HG02885 (cell line): ENCODE measurements around the gene DESI1.
"Not testable (repeated sequence)": the region's sequence is repeated elsewhere in the genome, so short reads cannot be mapped to it uniquely, and the experiment has no call there.

ENCODE experiments used
- ATAC-seq: cut with Tn5 transposase; IDR thresholded peaks from one replicate; pipeline ENCODE4 v1.9.1; 2021; ENCODE audit warnings: mild to moderate bottlenecking; ENCODE audit not compliant: unreplicated experiment, poor library complexity

The DESI1 gene

GRCh38 chr22:41637623-41638022, 16.8 kb upstream of the DESI1 start:
- ATAC-seq = not testable (repeated sequence)

GRCh38 chr22:41636467-41636866, 15.6 kb upstream of the DESI1 start:
- ATAC-seq = no peak

- ATAC-seq = not testable (repeated sequence)
These were observed 13.8 kb upstream of the DESI1 start for GRCh38 chr22:41634610-41635009.

GRCh38 chr22:41631615-41632014, 10.8 kb upstream of the DESI1 start:
- not testable (repeated sequence) for ATAC-seq

DNA sequence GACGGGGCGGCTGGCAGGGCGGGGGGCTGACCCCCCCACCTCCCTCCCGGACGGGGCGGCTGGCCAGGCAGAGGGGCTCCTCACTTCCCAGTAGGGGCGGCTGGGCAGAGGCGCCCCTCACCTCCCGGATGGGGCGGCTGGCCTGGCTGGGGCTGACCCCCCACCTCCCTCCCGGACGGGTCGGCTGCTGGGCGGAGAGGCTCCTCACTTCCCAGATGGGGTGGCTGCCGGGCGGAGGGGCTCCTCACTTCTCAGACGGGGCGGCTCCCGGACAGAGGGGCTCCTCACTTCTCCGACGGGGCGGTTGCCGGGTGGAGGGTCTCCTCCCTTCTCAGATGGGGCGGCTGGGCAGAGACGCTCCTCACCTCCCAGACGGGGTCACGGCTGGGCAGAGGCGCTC, 10.3 kb upstream of the DESI1 start:
- not testable (repeated sequence) for ATAC-seq

DNA sequence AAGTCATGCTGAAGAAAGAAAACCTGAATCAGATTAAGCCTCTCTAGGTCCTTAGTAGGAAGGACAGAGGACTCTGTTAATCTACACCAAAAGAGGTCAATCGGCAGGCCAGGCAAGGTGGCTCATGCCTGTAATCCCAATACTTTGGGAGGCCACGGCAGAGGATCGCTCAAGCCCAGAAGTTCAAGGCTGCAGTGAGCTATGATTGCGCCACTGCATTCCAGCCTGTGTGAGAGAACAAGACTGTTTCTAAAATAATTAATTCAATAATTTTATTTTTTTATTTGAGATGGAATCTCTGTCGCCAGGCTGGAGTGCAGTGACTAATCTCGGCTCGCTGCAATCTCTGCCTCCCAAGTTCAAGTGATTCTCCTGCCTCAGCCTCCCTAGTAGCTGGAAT, 4.7 kb upstream of the DESI1 start:
- no peak for ATAC-seq

- no peak for ATAC-seq
These were observed 1.0 kb upstream of the DESI1 start for GRCh38 chr22:41621911-41622179.

- peak; percentile 88 for ATAC-seq
These were observed 462 bp upstream of the DESI1 start, which contains the start of gene XRCC6 for GRCh38 chr22:41621099-41621910. XRCC6 (plus strand) TSS chr22:41621295; CDS start chr22:41622005, 710 bp downstream.

GRCh38 chr22:41619979-41620588, 759 bp downstream of the DESI1 start:
- ATAC-seq = no peak

GRCh38 chr22:41613456-41613855, 7.4 kb downstream of the DESI1 start:
- no peak for ATAC-seq

DNA sequence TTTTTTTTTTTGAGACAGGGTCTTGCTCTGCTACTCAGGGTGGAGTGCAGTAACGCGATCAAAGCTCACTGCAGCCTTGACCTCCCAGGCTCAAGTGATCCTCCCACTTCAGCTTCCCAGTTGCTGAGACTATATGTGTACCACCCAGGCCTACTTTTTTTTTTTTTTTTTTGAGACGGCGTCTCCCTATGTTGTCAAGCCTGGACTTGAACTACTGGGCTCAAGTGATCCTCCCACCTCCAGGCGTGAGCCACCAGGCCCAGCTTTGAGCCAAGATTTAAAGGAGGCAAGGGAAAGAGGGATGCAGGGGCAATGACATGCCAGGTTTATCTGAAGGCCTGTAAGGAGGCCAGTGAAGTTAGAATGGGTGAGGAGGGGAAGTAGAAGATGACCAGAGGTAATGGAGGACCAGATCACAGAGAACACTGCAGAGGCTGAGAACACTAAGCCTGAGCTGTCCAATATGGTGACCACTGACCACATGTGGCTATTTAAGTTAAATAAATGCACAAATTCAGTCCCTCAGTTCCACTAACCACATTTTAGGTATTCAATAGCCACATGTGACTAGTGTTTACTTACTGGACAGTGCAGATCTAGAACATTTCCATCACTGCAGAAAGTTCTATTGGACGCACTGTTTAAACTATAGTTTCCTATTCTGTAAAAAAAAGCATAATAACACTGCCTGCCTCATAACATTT, 8.1 kb downstream of the DESI1 start:
- ATAC-seq = no peak

DNA sequence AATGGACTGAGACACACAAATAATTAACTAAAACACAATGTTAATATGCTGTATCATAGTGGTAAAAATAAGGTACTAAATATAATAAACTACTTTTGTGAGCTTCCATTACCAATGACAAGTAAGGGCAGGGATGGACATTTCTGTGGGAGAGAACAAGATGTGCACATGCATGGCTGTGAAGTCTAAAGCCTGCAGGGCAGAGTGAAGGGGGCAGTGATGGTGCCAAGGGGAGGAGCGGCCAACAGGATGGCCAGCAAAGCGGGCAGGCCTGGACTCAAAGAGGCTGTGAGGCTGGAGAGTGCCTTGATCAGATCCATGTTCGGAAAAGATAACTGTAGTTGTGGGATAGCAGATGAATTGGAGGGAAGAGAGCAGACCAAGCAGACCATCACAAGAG, 12.5 kb downstream of the DESI1 start:
- no peak for ATAC-seq

DNA sequence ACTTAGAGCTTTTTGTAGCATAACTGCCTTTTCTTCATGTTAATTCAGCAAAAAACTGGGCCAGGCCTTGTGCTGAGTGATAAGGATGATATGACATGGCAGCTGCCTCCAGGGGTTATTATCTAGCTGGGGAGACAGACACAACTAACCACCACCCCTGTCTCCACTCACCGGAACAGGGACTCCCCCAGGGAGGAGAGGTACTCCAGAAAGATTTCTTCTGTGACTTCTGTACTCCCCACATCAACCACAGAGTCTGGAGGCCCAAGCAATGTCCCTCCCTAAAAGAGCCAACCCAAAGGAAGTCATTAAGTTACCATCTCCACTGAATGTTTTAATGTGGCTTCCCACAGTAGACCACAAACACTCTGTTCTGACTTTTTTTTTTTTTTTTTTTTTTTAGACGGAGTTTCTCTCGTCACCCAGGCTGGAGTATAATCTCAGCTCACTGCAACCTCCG, 16.9 kb downstream of the DESI1 start:
- ATAC-seq = peak; percentile 62

DNA sequence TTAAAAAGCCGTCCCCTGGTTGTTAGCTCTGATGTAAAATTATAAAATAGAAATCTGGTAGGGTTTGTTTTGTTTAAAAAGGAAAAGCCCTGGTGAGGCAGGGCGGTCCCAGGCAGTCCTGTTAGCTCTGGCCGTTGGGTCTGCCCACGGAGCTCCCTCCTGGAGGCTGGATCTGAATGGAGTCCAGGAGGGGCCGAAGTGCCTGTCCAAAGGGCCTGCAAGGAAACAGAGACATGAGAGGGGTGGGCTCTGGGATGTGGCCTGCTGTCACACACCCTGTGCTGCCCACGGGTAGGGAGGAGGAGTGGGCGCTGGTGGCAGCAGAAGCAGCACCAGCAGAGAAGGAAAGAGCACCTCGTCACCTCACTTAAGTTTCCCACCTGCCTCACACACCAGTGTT, 19.9 kb downstream of the DESI1 start:
- no peak for ATAC-seq

DNA sequence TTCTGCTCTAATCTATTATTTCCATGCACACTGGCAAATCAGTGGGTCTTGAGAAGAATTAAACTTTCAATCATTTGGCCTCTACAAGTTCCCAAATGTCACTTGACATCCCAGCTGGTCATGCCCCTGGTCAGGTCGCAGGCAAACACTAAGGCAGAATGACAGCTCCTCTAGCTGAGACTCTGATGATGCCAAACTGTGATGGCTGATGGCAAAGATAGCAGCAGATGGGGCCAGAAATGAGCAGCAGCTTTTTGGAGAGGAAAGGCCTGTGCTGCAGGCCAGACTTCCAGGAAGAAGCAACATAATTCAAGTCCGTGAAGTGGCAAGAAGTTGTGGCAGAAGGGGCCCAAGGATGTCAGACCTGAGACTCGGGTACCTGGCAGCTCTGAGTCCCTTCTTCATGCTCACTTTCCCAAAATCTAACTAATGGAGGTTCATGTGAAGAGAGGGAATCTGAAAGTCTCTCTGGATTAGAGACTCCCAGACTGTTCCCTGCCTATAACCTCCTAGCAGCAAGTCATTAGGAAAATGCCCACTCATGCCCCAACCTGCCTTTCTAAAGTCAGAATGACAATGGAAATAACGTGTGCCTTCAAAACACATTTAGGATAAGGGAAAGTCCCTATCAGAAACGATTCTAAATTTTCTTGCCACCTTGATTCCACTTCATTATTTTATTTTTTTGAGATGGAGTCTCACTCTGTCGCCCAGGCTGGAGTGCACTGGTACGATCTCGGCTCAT, 21.8 kb downstream of the DESI1 start:
- no peak for ATAC-seq

- ATAC-seq = no peak
These were observed 22.8 kb downstream of the DESI1 start for GRCh38 chr22:41598081-41598480.

DNA sequence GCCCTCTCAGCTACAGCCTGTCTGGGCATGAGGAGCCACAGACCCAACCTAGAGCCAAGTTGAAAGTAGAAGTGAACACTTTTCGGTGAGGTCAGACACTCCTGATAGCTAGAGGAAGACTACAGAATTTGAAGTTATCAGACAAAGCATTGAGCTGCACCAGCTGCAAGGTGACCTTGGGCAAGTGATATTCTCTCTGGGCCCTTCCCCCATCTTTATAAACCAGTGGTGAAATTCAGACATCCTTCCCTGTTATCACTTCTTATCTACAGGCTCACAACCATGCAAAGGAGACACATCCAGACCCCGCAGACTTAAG, 23.2 kb downstream of the DESI1 start:
- ATAC-seq = no peak

GRCh38 chr22:41596776-41597634, 23.8 kb downstream of the DESI1 start:
- ATAC-seq = no peak

- ATAC-seq = no peak
These were observed 25.1 kb downstream of the DESI1 start for GRCh38 chr22:41595703-41596102.
